GM19099 (cell line): Measurements from ENCODE around the gene SLC52A1.

Source experiments
- POLR2A ChIP-seq: IDR thresholded peaks from 3 replicates; pipeline ENCODE4 v1.6.1; 2011; ENCODE audit warnings: low read depth; ENCODE audit not compliant: insufficient read length; ENCODE audit errors: extremely low read depth

SLC52A1 gene

GRCh38 chr17:5002121-5002788 is 33.0 kb downstream of the SLC52A1 start:
- no peak for TF ChIP-seq POLR2A

- no peak for TF ChIP-seq POLR2A
These were observed 35.0 kb downstream of the SLC52A1 start for GRCh38 chr17:5000237-5000639.

- no peak for TF ChIP-seq POLR2A
These were observed 35.7 kb downstream of the SLC52A1 start for GRCh38 chr17:4999430-5000093.

- peak; percentile 41 for TF ChIP-seq POLR2A
These were observed 36.3 kb downstream of the SLC52A1 start for GRCh38 chr17:4998732-4999429.

- TF ChIP-seq POLR2A: no peak
These were observed 37.0 kb downstream of the SLC52A1 start for GRCh38 chr17:4998027-4998731.

GRCh38 chr17:4997302-4998026 is 37.8 kb downstream of the SLC52A1 start, which contains the start of the genes INCA1 and KIF1C:
TSS of gene INCA1 (minus strand) at chr17:4997522. CDS start at chr17:4994437, 3,085 bp downstream.
TSS of gene KIF1C (plus strand) at chr17:4997950. CDS start at chr17:5000247, 2,297 bp downstream.
- TF ChIP-seq POLR2A: peak; percentile 64

GRCh38 chr17:4994081-4994595 is 41.1 kb downstream of the SLC52A1 start:
- TF ChIP-seq POLR2A: no peak

GRCh38 chr17:4987767-4988567 is 47.3 kb downstream of the SLC52A1 start:
- peak; percentile 33 for TF ChIP-seq POLR2A

- peak; percentile 67 for TF ChIP-seq POLR2A
These were observed 48.1 kb downstream of the SLC52A1 start, which contains the start of gene CAMTA2 for GRCh38 chr17:4986951-4987766. TSS of gene CAMTA2 (minus strand) at chr17:4987675. CDS start at chr17:4986222, 1,453 bp downstream.

- no peak for TF ChIP-seq POLR2A
These were observed 48.8 kb downstream of the SLC52A1 start for GRCh38 chr17:4986403-4986802.
